GM18505 (cell line): ENCODE data around the gene GLDC.
"Not testable (repeated sequence)": the region's sequence is repeated elsewhere in the genome, so short reads cannot be mapped to it uniquely, and the experiment has no call there.

Source experiments
- ATAC-seq: cut with Tn5 transposase; IDR thresholded peaks from one replicate; pipeline ENCODE4 v1.9.1; 2021; ENCODE audit not compliant: unreplicated experiment
- POLR2A ChIP-seq: IDR thresholded peaks from 4 replicates; pipeline ENCODE4 v1.6.1; 2011; ENCODE audit warnings: borderline replicate concordance; ENCODE audit not compliant: insufficient read depth, insufficient read length; ENCODE audit errors: extremely low read depth

The GLDC gene

GRCh38 chr9:6562871-6563430 is 82.6 kb downstream of the GLDC start:
- no peak for ATAC-seq
- TF ChIP-seq POLR2A: no peak

GRCh38 chr9:6562201-6562600 is 83.3 kb downstream of the GLDC start:
- no peak for TF ChIP-seq POLR2A
- ATAC-seq: no peak

GRCh38 chr9:6557883-6558616 is 87.5 kb downstream of the GLDC start:
- no peak for TF ChIP-seq POLR2A
- no peak for ATAC-seq

- no peak for ATAC-seq
- TF ChIP-seq POLR2A: no peak
These were observed 91.7 kb downstream of the GLDC start for GRCh38 chr9:6553866-6554265.

- no peak for TF ChIP-seq POLR2A
- no peak for ATAC-seq
These were observed 92.9 kb downstream of the GLDC start for GRCh38 chr9:6552498-6553121.

GRCh38 chr9:6552033-6552432 is 93.5 kb downstream of the GLDC start:
- ATAC-seq: no peak
- no peak for TF ChIP-seq POLR2A

GRCh38 chr9:6551136-6551535 is 94.4 kb downstream of the GLDC start:
- ATAC-seq: no peak
- TF ChIP-seq POLR2A: no peak

- no peak for ATAC-seq
- TF ChIP-seq POLR2A: no peak
These were observed 96.3 kb downstream of the GLDC start for GRCh38 chr9:6549106-6549800.

- TF ChIP-seq POLR2A: no peak
- ATAC-seq: no peak
These were observed 100.4 kb downstream of the GLDC start for GRCh38 chr9:6545017-6545691.

GRCh38 chr9:6543204-6543603 is 102.3 kb downstream of the GLDC start:
- no peak for TF ChIP-seq POLR2A
- no peak for ATAC-seq

- not testable (repeated sequence) for ATAC-seq
These were observed 102.9 kb downstream of the GLDC start for GRCh38 chr9:6542617-6543016.

- TF ChIP-seq POLR2A: no peak
- no peak for ATAC-seq
These were observed 106.9 kb downstream of the GLDC start for GRCh38 chr9:6538666-6539071.

- no peak for ATAC-seq
- no peak for TF ChIP-seq POLR2A
These were observed 109.9 kb downstream of the GLDC start for GRCh38 chr9:6535594-6535993.
